IPS-11a (cell line): ENCODE data around the gene NAXD.

Experiments
- H3K4me3 ChIP-seq: one replicate; pipeline ENCODE4 v1.5.1; 2013; ENCODE audit warnings: low read depth, low read length, control low read depth

NAXD gene

GRCh38 chr13:110689041-110689440, 73.7 kb downstream of the NAXD start:
- no peak overlapping the region for H3K4me3 ChIP-seq
